Adrenal gland (tissue), 12 donors: Measurements from ENCODE around the gene USP2. TPM values are rescaled to one million over a fixed set of nuclear protein-coding genes. Genes with fewer than 3 reads are reported as not detected.

ENCODE experiments used
- DNase-seq, 7 donors: peaks; one replicate each; pipeline ENCODE4 v3.0.0-alpha.2; 2019 to 2020
- H3K27ac ChIP-seq, 5 donors: fragments of 200-600 bp; sonication (generic) in 4 of 5; 1 replicate in 3 of 5; 2 replicates in 2 of 5; pipeline versions ENCODE4 v1.5.1 to v1.8.0; 2016 to 2020; ENCODE audit warnings: mild to moderate bottlenecking in 1 of 5
- H3K27me3 ChIP-seq: fragments of 200-600 bp; 2 replicates; pipeline ENCODE4 v1.8.0; 2021
- H3K36me3 ChIP-seq, 2 donors: fragments of 200-600 bp; replicated peaks in 1 of 2; 1 replicate in 1 of 2; 2 replicates in 1 of 2; pipeline versions ENCODE4 v1.5.1 to v1.8.0; 2018 to 2022
- H3K4me1 ChIP-seq, 2 donors: fragments of 200-600 bp; replicated peaks in 1 of 2; 1 replicate in 1 of 2; 2 replicates in 1 of 2; pipeline versions ENCODE4 v1.5.1 to v1.8.0; 2018 to 2021
- H3K4me3 ChIP-seq, 4 donors: fragments of 200-600 bp; sonication (generic) in 3 of 4; one replicate each; pipeline ENCODE4 v1.5.1; 2016 to 2018
- H3K9me3 ChIP-seq, 3 donors: fragments of 200-600 bp; sonication (generic) in 1 of 3; replicated peaks in 1 of 3; 1 replicate in 2 of 3; 2 replicates in 1 of 3; pipeline versions ENCODE4 v1.5.1 to v1.8.0; 2016 to 2021
- CTCF ChIP-seq, 6 experiments: fragments of 450-650 bp in 4 of 6; fragments of 200-600 bp in 2 of 6; sonication (generic) in 1 of 6; IDR thresholded peaks; 1 replicate in 5 of 6; 2 replicates in 1 of 6; pipeline versions ENCODE4 v1.5.1 to v1.8.0; 2016 to 2021; ENCODE audit warnings: antibody characterized with exemption in 6 of 6, mild to moderate bottlenecking in 2 of 6, moderate library complexity in 1 of 6
- POLR2A ChIP-seq, 2 donors: fragments of 450-650 bp; IDR thresholded peaks; one replicate each; pipeline ENCODE4 v1.6.1; 2017; ENCODE audit warnings: antibody characterized with exemption in 2 of 2, mild to moderate bottlenecking in 2 of 2, moderate library complexity in 1 of 2
- WGBS, 4 donors: extraction: QIAGEN DNeasy Blood & Tissue Kit in 2 of 4; methylation state at CpG; one replicate each; pipeline versions ENCODE4 v1.1.5 to v1.1.7; 2013 to 2017; 5-methylcytosine and 5-hydroxymethylcytosine counted together
- intact Hi-C, 2 donors: fragments of 100-400 bp; cut with DNase I; formaldehyde crosslinking; loops; one replicate each; pipeline versions ENCODE4 v1.14.1 to v1.15.0; 2022 to 2023
- polyA plus RNA-seq, 3 donors: library from polyadenylated mRNA; stranded (reverse); fragments of 200-250 nt in 2 of 3; fragments of 350-450 nt in 1 of 3; fragmentation: Illumina TruSeq in 1 of 3; extraction: RNeasy Lipid Tissue Mini Kit (QIAGEN cat#74804) in 1 of 3; gene quantifications; one replicate each; pipeline ENCODE4 v1.2.3, GENCODE V29; 2013 to 2014
- total RNA-seq, 9 donors: library from RNA; depleted of rRNA in 4 of 9; stranded (reverse); fragments of >200 nt in 4 of 9; fragments of 120-200 nt in 1 of 9; fragmentation: NEBNext Ultra II Directional in 1 of 9; extraction: Animal tissue kit (Norgen Biotek cat#: 25700) in 1 of 9; gene quantifications; one replicate each; pipeline versions ENCODE4 v1.1.0 to v1.2.4, GENCODE V29; 2013 to 2023
- donor health status: healthy with polysubstance abuse.
- donor health status: Bipolar disorder and iron deficiency.
- donor health status: DM: yes; HTN: yes; CAD: no.
- donor health status: DM: no; HTN: no; CAD: no.
- donor health status: DM: no; HTN: no; CAD: no.
- donor health status: DM: yes; HTN: yes; CAD: no.

The USP2 gene
- total and polyA plus RNA-seq, 12 donors = 1.8 to 28.7 (median 9.3) TPM

GRCh38 chr11:119380160-119380826 is 1.2 kb downstream of the USP2 start:
- peak in 5 of 7 donors; percentile 19 to 54 (median 33) for DNase-seq
- 66 to 68% (median 67%) methylated on average over 8 to 13 of the region's 13 CpGs for WGBS, 4 donors
- Histone ChIP-seq H3K9me3 (no peaks in the 10 kb centered on the region), H3K4me3 (peak overlapping the region in 1 of 4 donors; percentile 60), H3K27me3 (no peaks in the 10 kb centered on the region), H3K4me1 (peaks cover 18 to 29% of the 10 kb centered on the region in 2 donors), H3K27ac (no peak overlapping the region), H3K36me3 (no peaks in the 10 kb centered on the region)
- intact Hi-C loops = loop anchor here in 1 of 2 donors (10.0 kb wide), 1 partner anchor 95 kb away; no protein-coding TSS in a partner anchor
- TF ChIP-seq POLR2A (IDR thresholded peaks at IDR 0.05) = no peak
- no peak for TF ChIP-seq CTCF (IDR thresholded peaks at IDR 0.05)

- peak in 2 of 7 donors; percentile 27 to 44 for DNase-seq
- no peaks in the 10 kb centered on the region for H3K36me3 ChIP-seq
- intact Hi-C loops = loop anchor here in 1 of 2 donors (5.0 kb wide), 1 partner anchor 37 kb away; the partner anchor contains the start of gene C1QTNF5
- TF ChIP-seq POLR2A (IDR thresholded peaks at IDR 0.05) (no peak), CTCF (IDR thresholded peaks at IDR 0.05) (no peak)
- H3K9me3 ChIP-seq = no peaks in the 10 kb centered on the region
- H3K4me1 ChIP-seq = peaks cover 27 to 42% of the 10 kb centered on the region in 2 donors
- H3K27ac ChIP-seq = peak overlapping the region in 1 of 5 donors; percentile 42
- no peak overlapping the region for H3K4me3 ChIP-seq
- H3K27me3 ChIP-seq = no peaks in the 10 kb centered on the region
- 57 to 70% (median 63%) methylated on average over 10 of the region's 10 CpGs for WGBS, 4 donors
Measured at GRCh38 chr11:119378851-119379465, 2.5 kb downstream of the USP2 start.

- 58 to 81% (median 76%) methylated on average over 4 to 6 of the region's 6 CpGs for WGBS, 4 donors
- Histone ChIP-seq H3K4me3 (no peak overlapping the region), H3K27ac (peak overlapping the region in 2 of 5 donors; percentile 9 to 91)
Measured at GRCh38 chr11:119377961-119378667, 3.4 kb downstream of the USP2 start.

More at GRCh38 chr11:119377961-119378667, 3.4 kb downstream of the USP2 start:
- H3K36me3 ChIP-seq = no peaks in the 10 kb centered on the region
- no peak for DNase-seq
- no peaks in the 10 kb centered on the region for H3K9me3 ChIP-seq
- TF ChIP-seq POLR2A (IDR thresholded peaks at IDR 0.05) (no peak), CTCF (IDR thresholded peaks at IDR 0.05) (no peak)
- no peaks in the 10 kb centered on the region for H3K27me3 ChIP-seq
- intact Hi-C loops = loop anchor here in 1 of 2 donors (5.0 kb wide), 1 partner anchor 36 kb away; the partner anchor contains the start of gene C1QTNF5
- peaks cover 27 to 43% of the 10 kb centered on the region in 2 donors for H3K4me1 ChIP-seq
